ENCODE data around the gene SRGAP1.
"Not testable (repeated sequence)": the region's sequence is repeated elsewhere in the genome, so short reads cannot be mapped to it uniquely, and the experiment has no call there.

The SRGAP1 gene

GRCh38 chr12:63869656-63870055, 25.2 kb downstream of the SRGAP1 start:
- no peak for ATAC-seq
- DNase-seq = no peak

GRCh38 chr12:63870838-63871237, 26.3 kb downstream of the SRGAP1 start:
- ATAC-seq (no peak), DNase-seq (no peak)

- DNase-seq (no peak), ATAC-seq (no peak)
Measured at GRCh38 chr12:63874897-63875480, 30.5 kb downstream of the SRGAP1 start.

GRCh38 chr12:63875703-63876102, 31.2 kb downstream of the SRGAP1 start:
- no peak for ATAC-seq
- DNase-seq = no peak

GRCh38 chr12:63876980-63877379, 32.5 kb downstream of the SRGAP1 start:
- DNase-seq = no peak

GRCh38 chr12:63877693-63878092, 33.2 kb downstream of the SRGAP1 start:
- ATAC-seq = no peak
- DNase-seq = no peak

More at GRCh38 chr12:63876980-63877379, 32.5 kb downstream of the SRGAP1 start:
- no peak for ATAC-seq

GRCh38 chr12:63880235-63880634, 35.7 kb downstream of the SRGAP1 start:
- not testable (repeated sequence) for ATAC-seq, DNase-seq

- DNase-seq = no peak
- ATAC-seq = no peak
Measured at GRCh38 chr12:63880742-63881263, 36.3 kb downstream of the SRGAP1 start.

- no peak for DNase-seq
- no peak for ATAC-seq
Measured at GRCh38 chr12:63882844-63883243, 38.3 kb downstream of the SRGAP1 start.

- DNase-seq (no peak), ATAC-seq (no peak)
Measured at GRCh38 chr12:63885401-63885800, 40.9 kb downstream of the SRGAP1 start.

GRCh38 chr12:63888908-63889635, 44.6 kb downstream of the SRGAP1 start:
- ATAC-seq (no peak), DNase-seq (no peak)

- DNase-seq = no peak
- no peak for ATAC-seq
Measured at GRCh38 chr12:63889721-63890509, 45.4 kb downstream of the SRGAP1 start.

- ATAC-seq (no peak), DNase-seq (no peak)
Measured at GRCh38 chr12:63893170-63893569, 48.7 kb downstream of the SRGAP1 start.

- ATAC-seq (no peak), DNase-seq (no peak)
Measured at GRCh38 chr12:63894132-63894531, 49.6 kb downstream of the SRGAP1 start.

- DNase-seq (no peak), ATAC-seq (no peak)
Measured at GRCh38 chr12:63895841-63896240, 51.3 kb downstream of the SRGAP1 start.

- ATAC-seq (no peak), DNase-seq (no peak)
Measured at GRCh38 chr12:63897931-63898330, 53.4 kb downstream of the SRGAP1 start.

- ATAC-seq = no peak
Measured at GRCh38 chr12:63898764-63899337, 54.4 kb downstream of the SRGAP1 start.

GRCh38 chr12:63899396-63899795, 54.9 kb downstream of the SRGAP1 start:
- no peak for ATAC-seq

More at GRCh38 chr12:63898764-63899337, 54.4 kb downstream of the SRGAP1 start:
- no peak for DNase-seq

GRCh38 chr12:63900922-63901793, 56.7 kb downstream of the SRGAP1 start:
- DNase-seq = no peak
- no peak for ATAC-seq

More at GRCh38 chr12:63899396-63899795, 54.9 kb downstream of the SRGAP1 start:
- no peak for DNase-seq

GRCh38 chr12:63904653-63905052, 60.2 kb downstream of the SRGAP1 start:
- ATAC-seq = no peak

GRCh38 chr12:63905544-63905943, 61.0 kb downstream of the SRGAP1 start:
- ATAC-seq (no peak), DNase-seq (no peak)

More at GRCh38 chr12:63904653-63905052, 60.2 kb downstream of the SRGAP1 start:
- DNase-seq = no peak

Measured in stimulated activated naive CD8-positive, alpha-beta T cell treated with anti-CD3 and anti-CD28 coated beads, Interleukin-15, Interleukin-2, amounts not matched to agents 100 U/mL and 50 U/mL, for 24 hours (primary cell).